DMS79 treated with DMSO at 0.1 percent for 48 hours (cell line): ENCODE measurements around the gene ZNF598.
"Not testable (repeated sequence)": the region's sequence is repeated elsewhere in the genome, so short reads cannot be mapped to it uniquely, and the experiment has no call there.

Experiments used
- DNase-seq: peaks from one replicate; lab custom pipeline; 2025; lab: John Stamatoyannopoulos, UW

ZNF598 gene

GRCh38 chr16:2027024-2028010 lies 17.7 kb upstream of the ZNF598 start:
- no peak for DNase-seq

- no peak for DNase-seq
These were observed 16.9 kb upstream of the ZNF598 start, which contains the start of gene NHERF2 for GRCh38 chr16:2026461-2027023. Gene NHERF2 (plus strand): TSS chr16:2026902. CDS start chr16:2027006, 104 bp downstream.

GRCh38 chr16:2025878-2026460 lies 16.3 kb upstream of the ZNF598 start:
- no peak for DNase-seq

GRCh38 chr16:2025251-2025650 lies 15.6 kb upstream of the ZNF598 start:
- DNase-seq: no peak

- no peak for DNase-seq
These were observed 14.4 kb upstream of the ZNF598 start for GRCh38 chr16:2024032-2024420.

GRCh38 chr16:2023092-2024031 lies 13.7 kb upstream of the ZNF598 start:
- peak; percentile 95 for DNase-seq

- no peak for DNase-seq
These were observed 13.1 kb upstream of the ZNF598 start for GRCh38 chr16:2022723-2023091.

- no peak for DNase-seq
These were observed 10.6 kb upstream of the ZNF598 start for GRCh38 chr16:2019921-2020831.

GRCh38 chr16:2019518-2019920 lies 9.9 kb upstream of the ZNF598 start, which contains the start of gene NPW:
Gene NPW (plus strand): TSS chr16:2019785.
- DNase-seq: peak; percentile 30

GRCh38 chr16:2016407-2016922 lies 6.8 kb upstream of the ZNF598 start:
- DNase-seq: no peak

GRCh38 chr16:2015947-2016208 lies 6.3 kb upstream of the ZNF598 start:
- no peak for DNase-seq

GRCh38 chr16:2015117-2015946 lies 5.7 kb upstream of the ZNF598 start:
- DNase-seq: no peak

- DNase-seq: no peak
These were observed 3.9 kb upstream of the ZNF598 start for GRCh38 chr16:2013527-2013926.

GRCh38 chr16:2011726-2012125 lies 2.1 kb upstream of the ZNF598 start:
- DNase-seq: not testable (repeated sequence)

GRCh38 chr16:2009164-2009711 lies 383 bp downstream of the ZNF598 start:
- DNase-seq: no peak

GRCh38 chr16:2008631-2009163 lies 924 bp downstream of the ZNF598 start:
- no peak for DNase-seq

- DNase-seq: no peak
These were observed 1.6 kb downstream of the ZNF598 start for GRCh38 chr16:2008009-2008526.

GRCh38 chr16:2007081-2007836 lies 2.4 kb downstream of the ZNF598 start:
- no peak for DNase-seq
